Thymus (tissue), 11 donors: Measurements from ENCODE around the gene RPL10. TPM values are rescaled to one million over a fixed set of nuclear protein-coding genes. Genes with fewer than 3 reads are reported as not detected.

Source experiments
- DNase-seq, 9 donors: peaks; one replicate each; pipeline ENCODE4 v3.0.0-alpha.2; 2013; ENCODE audit warnings: low spot score in 9 of 9, low read depth in 6 of 9, missing footprints in 1 of 9
- H3K27ac ChIP-seq, 2 donors: one replicate each; pipeline ENCODE4 v1.5.1; 2013; ENCODE audit warnings: control low read depth in 1 of 2, low read depth in 1 of 2, low read length in 1 of 2, mild to moderate bottlenecking in 1 of 2, moderate library complexity in 1 of 2
- H3K27me3 ChIP-seq, 2 donors: one replicate each; pipeline ENCODE4 v1.5.1; 2013; ENCODE audit warnings: low read length in 1 of 2; ENCODE audit not compliant: control insufficient read depth in 2 of 2, insufficient read depth in 1 of 2
- H3K36me3 ChIP-seq, 2 donors: one replicate each; pipeline ENCODE4 v1.5.1; 2013; ENCODE audit warnings: low read length in 1 of 2, mild to moderate bottlenecking in 1 of 2, moderate library complexity in 1 of 2; ENCODE audit not compliant: control insufficient read depth in 2 of 2, insufficient read depth in 2 of 2
- H3K4me1 ChIP-seq, 2 donors: one replicate each; pipeline ENCODE4 v1.5.1; 2013; ENCODE audit warnings: low read length in 2 of 2; ENCODE audit not compliant: control insufficient read depth in 2 of 2, insufficient read depth in 2 of 2
- H3K4me3 ChIP-seq, 2 donors: one replicate each; pipeline ENCODE4 v1.5.1; 2013; ENCODE audit warnings: low read length in 2 of 2, control low read depth in 1 of 2, mild to moderate bottlenecking in 1 of 2
- H3K9me3 ChIP-seq, 2 donors: one replicate each; pipeline ENCODE4 v1.5.1; 2013; ENCODE audit warnings: low read length in 1 of 2, mild to moderate bottlenecking in 1 of 2; ENCODE audit not compliant: control insufficient read depth in 2 of 2, insufficient read depth in 1 of 2
- WGBS: extraction: QIAGEN DNeasy Blood & Tissue Kit; methylation state at CpG from one replicate; pipeline ENCODE4 v1.1.7; 2013; 5-methylcytosine and 5-hydroxymethylcytosine counted together
- polyA plus RNA-seq: library from polyadenylated mRNA; stranded (reverse); fragments of 200-250 nt; gene quantifications from one replicate; pipeline ENCODE4 v1.2.3, GENCODE V29; 2013
- total RNA-seq: library from RNA; stranded (reverse); fragments of 120-200 nt; gene quantifications from one replicate; pipeline ENCODE4 v1.2.4, GENCODE V29; 2013
- donor health status: healthy.

RPL10 gene
- total and polyA plus RNA-seq, 2 donors = 5,085 to 5,714 TPM

- no peak overlapping the region for H3K27ac ChIP-seq
- peaks cover 0 to 15% of the 10 kb centered on the region in 2 donors for H3K4me1 ChIP-seq
- WGBS = 93% methylated on average over 6 of the region's 6 CpGs
- no peak for DNase-seq
- no peaks in the 10 kb centered on the region for H3K9me3 ChIP-seq
- H3K4me3 ChIP-seq = no peak overlapping the region
- peaks cover 23 to 26% of the 10 kb centered on the region in 2 donors for H3K36me3 ChIP-seq
- H3K27me3 ChIP-seq = no peaks in the 10 kb centered on the region
Observed at GRCh38 chrX:154401045-154401799, 3.0 kb downstream of the RPL10 start.

DNA sequence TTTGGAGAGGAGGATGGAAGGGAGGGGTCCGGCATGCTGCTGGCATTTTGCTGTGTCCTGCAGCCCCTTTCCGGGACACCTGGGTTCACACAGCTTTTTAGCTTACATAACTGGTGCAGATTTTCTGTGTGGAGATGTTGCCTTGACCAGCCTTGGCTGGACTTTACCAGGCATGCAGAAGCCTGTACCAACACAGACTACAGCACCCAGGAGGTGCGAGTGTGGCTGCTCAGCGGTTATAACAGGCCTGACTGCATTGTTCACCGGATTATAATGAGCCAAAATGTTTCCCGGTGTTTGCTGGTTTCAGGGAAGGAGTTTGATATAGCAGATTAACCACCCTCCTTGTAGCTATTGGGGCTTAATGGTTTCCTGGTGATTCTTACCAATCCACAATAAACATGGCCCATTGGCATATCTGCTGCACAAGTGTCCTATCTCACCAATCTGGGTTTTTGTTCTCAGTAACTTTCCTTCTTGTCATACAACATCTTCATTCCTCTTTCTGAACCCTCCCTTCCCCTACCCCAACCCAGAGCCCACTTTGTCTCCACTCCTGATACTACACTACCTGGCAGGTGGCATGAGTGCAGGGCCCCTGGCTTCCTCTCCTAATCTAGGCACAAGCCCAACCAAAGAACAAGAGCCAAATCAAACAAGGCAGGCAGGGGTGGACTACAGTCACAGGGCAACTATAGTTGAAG, 3.9 kb downstream of the RPL10 start:
- no peaks in the 10 kb centered on the region for H3K9me3 ChIP-seq
- H3K4me3 ChIP-seq = no peak overlapping the region
- 88% methylated on average over 6 of the region's 6 CpGs for WGBS
- no peaks in the 10 kb centered on the region for H3K27me3 ChIP-seq
- H3K4me1 ChIP-seq = peaks cover 0 to 12% of the 10 kb centered on the region in 2 donors
- no peak for DNase-seq
- peaks cover 23 to 26% of the 10 kb centered on the region in 2 donors for H3K36me3 ChIP-seq
- no peak overlapping the region for H3K27ac ChIP-seq

DNA sequence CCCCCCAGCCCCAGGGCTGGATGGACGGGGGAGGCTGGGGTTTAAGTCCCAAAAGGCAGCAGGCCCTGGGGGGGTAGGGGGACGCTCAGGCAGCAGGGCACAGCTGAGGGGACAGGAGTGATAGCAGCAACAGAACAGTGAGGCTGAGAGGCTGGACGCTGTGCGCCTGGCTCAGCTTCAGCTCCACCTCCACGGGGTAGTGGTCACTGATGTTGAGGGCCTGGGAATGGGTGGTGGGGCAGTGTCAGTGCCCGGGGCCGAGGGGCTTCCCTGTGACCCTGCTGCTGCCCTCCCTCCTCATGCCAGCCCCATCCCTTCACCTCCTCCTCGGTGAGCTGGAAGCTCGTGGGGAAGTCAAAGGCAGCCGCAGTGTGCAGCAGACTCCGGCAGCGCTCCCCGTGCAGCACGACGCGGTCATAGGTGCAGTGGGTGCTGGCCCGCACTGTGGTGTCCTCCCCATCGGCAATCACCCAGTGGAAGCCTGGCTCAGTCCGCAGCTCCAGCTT, 4.5 kb downstream of the RPL10 start:
- H3K36me3 ChIP-seq = peaks cover 23 to 26% of the 10 kb centered on the region in 2 donors
- no peaks in the 10 kb centered on the region for H3K27me3 ChIP-seq
- no peak overlapping the region for H3K27ac ChIP-seq
- DNase-seq = no peak
- H3K4me1 ChIP-seq = peaks cover 0 to 11% of the 10 kb centered on the region in 2 donors
- H3K9me3 ChIP-seq = no peaks in the 10 kb centered on the region
- WGBS = 96% methylated on average over 19 of the region's 19 CpGs
- no peak overlapping the region for H3K4me3 ChIP-seq

GRCh38 chrX:154403192-154403591, 5.0 kb downstream of the RPL10 start:
- no peaks in the 10 kb centered on the region for H3K27me3 ChIP-seq
- no peak overlapping the region for H3K4me3 ChIP-seq
- peaks cover 23 to 26% of the 10 kb centered on the region in 2 donors for H3K36me3 ChIP-seq
- no peak overlapping the region for H3K27ac ChIP-seq
- no peak for DNase-seq
- 95% methylated on average over 10 of the region's 10 CpGs for WGBS
- no peaks in the 10 kb centered on the region for H3K9me3 ChIP-seq
- peaks cover 0 to 11% of the 10 kb centered on the region in 2 donors for H3K4me1 ChIP-seq

DNA sequence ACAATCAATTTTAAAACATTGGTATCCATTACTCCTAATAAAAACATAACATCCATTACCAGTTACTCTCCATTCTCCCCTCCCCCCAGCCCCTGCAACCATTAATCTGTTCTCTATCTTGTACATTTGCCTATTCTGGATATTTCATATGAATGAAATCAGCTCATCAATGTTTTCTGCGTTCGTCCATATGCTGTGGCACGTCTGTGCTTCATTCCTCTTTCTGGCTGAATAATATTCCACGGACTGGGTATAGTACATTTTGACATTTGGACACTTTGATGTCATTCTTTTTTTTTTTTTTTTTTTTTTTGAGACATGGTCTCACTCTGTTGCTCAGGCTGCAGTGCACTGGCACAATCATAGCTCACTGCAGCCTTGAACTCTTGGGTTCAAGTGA, 5.7 kb downstream of the RPL10 start:
- Histone ChIP-seq H3K36me3 (peaks cover 23 to 25% of the 10 kb centered on the region in 2 donors), H3K4me1 (peaks cover 0 to 14% of the 10 kb centered on the region in 2 donors)

DNA sequence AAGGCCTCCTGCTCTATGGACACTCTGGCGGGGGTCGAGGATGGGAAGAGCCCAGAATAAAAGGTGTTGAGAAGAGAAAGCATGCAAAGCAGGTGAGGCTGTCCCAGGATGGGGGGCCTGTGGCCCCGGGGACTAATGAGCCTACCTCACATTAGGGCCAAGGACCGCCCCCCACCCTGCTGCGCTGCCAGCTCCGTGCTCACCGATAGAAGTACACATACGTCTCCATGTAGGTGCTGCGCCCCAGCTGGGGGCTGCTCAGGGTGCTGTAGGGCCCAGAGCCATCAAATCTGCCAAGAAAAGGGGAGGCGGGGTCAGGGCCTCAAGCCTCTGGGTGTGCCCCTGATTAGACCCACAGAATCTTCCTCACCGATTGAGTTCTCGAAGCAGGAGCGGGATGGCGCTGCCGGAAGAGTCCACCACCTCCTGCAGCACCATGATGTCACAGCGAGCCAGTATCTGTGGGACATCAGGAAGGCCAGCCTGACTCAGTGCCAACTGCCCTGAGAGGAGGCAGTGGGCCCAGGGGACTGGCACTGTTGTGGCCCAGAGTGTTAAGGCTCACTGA, 6.5 kb downstream of the RPL10 start:
- WGBS = 97% methylated on average over 16 of the region's 16 CpGs
- Histone ChIP-seq H3K27ac (no peak overlapping the region), H3K9me3 (no peaks in the 10 kb centered on the region), H3K27me3 (no peaks in the 10 kb centered on the region), H3K4me1 (peaks cover 0 to 11% of the 10 kb centered on the region in 2 donors), H3K36me3 (peaks cover 16 to 18% of the 10 kb centered on the region in 2 donors), H3K4me3 (no peak overlapping the region)
- no peak for DNase-seq

More for the DNA sequence above, 5.7 kb downstream of the RPL10 start:
- Histone ChIP-seq H3K27me3 (no peaks in the 10 kb centered on the region), H3K27ac (no peak overlapping the region), H3K4me3 (no peak overlapping the region), H3K9me3 (no peaks in the 10 kb centered on the region)
- no peak for DNase-seq
- WGBS = 98% methylated on average over 4 of the region's 4 CpGs

DNA sequence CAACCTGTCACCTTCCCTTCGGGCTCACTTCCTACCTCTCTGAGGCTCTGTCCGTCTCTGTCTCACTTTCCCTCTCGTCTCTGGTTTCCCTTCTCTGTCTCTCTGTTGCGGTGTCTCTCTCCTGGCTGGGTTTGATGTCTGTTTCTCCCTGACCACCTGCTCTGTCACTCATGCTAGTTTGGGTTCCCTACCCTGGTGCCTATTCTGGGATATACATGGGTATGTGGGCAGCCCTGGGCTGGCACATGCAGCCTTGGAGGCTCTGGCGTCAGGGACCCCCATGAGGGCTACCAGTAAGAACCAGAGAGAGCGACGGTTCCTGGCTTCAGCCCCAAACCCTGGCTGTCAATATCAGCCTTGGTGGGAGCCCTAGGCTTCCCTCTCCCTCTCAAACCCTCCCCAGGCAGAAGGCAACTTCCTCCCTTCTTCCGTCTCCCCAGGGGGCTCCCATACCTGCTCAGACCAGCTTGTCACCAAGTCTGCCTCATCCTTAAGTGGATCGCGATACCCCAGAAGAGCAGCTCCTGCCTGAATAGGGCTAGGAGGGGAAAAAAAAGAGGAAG, 10.6 kb downstream of the RPL10 start:
- Histone ChIP-seq H3K4me1 (peaks cover 0 to 16% of the 10 kb centered on the region in 2 donors), H3K4me3 (peak overlapping the region; percentile 5 to 38), H3K27ac (no peak overlapping the region), H3K9me3 (no peaks in the 10 kb centered on the region), H3K27me3 (no peaks in the 10 kb centered on the region), H3K36me3 (peaks cover 4 to 5% of the 10 kb centered on the region in 2 donors)
- DNase-seq = no peak
- WGBS = 54% methylated on average over 10 of the region's 10 CpGs

GRCh38 chrX:154409222-154409871, 11.2 kb downstream of the RPL10 start, which contains the start of gene DNASE1L1:
Gene DNASE1L1, minus strand, starts transcription at chrX:154409254. Its CDS starts 3,686 bp downstream, at chrX:154405568.
- 35% methylated on average over 26 of the region's 26 CpGs for WGBS
- H3K27me3 ChIP-seq = no peaks in the 10 kb centered on the region
- DNase-seq = no peak
- no peak within 1 kb of the TSS for H3K27ac ChIP-seq
- no peaks in the 10 kb centered on the region for H3K9me3 ChIP-seq
- H3K36me3 ChIP-seq = peaks cover 4 to 5% of the 10 kb centered on the region in 2 donors
- peaks cover 0 to 16% of the 10 kb centered on the region in 2 donors for H3K4me1 ChIP-seq
- H3K4me3 ChIP-seq = peak within 1 kb of the TSS; percentile 5 to 38
